Lower leg skin (tissue), 3 donors: ENCODE results near the gene MXI1.

Source experiments
- POLR2A ChIP-seq, 2 donors: fragments of 450-650 bp; IDR thresholded peaks; one replicate each; pipeline ENCODE4 v1.6.1; 2016 to 2017; ENCODE audit warnings: antibody characterized with exemption in 2 of 2, mild to moderate bottlenecking in 1 of 2, moderate library complexity in 1 of 2
- TF ChIP-seq, protein P1 (sequence below), 3 donors: fragments of 450-650 bp; IDR thresholded peaks; one replicate each; pipeline ENCODE4 v1.5.1; 2016; ENCODE audit warnings: antibody characterized with exemption in 3 of 3, mild to moderate bottlenecking in 3 of 3, moderate library complexity in 2 of 3

DNA sequence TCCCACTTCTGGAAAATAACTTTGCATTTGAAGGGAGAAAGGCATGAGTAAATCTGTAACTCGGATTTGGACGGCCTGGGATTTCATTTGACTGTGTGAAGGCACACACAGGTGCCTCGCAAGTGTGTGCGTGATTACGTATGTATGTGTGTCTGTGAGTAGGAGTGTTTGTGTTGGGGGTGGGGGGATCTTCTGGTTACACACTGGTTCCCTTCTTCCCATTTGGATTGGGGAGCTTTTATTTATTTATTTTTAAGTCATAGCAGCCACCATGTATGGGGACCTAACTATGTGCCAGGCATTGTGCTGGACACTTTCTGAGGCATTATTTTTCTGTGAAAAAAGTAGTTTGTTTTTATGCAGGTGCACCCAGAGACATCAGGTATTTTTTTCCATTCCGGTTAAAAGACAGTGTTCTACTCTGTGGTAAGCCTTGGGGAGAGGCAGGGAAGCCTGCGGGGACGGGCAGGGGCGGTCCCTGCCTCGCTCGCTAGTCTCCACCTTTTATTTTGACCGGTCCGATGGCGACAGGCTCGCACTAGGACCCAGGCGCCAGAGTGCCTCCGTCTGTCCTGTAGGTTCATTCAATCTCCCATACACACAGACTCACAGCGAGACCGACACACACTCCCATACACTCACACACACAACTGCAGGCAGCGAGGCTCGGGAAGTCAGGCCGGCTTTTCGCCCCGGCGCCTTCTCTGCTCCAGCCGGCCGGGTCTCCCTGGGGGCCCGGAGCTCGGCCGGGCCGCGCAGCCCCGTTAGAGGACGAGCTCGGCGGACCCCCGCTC is at the start of gene MXI1:
- TF ChIP-seq, protein P1, sequence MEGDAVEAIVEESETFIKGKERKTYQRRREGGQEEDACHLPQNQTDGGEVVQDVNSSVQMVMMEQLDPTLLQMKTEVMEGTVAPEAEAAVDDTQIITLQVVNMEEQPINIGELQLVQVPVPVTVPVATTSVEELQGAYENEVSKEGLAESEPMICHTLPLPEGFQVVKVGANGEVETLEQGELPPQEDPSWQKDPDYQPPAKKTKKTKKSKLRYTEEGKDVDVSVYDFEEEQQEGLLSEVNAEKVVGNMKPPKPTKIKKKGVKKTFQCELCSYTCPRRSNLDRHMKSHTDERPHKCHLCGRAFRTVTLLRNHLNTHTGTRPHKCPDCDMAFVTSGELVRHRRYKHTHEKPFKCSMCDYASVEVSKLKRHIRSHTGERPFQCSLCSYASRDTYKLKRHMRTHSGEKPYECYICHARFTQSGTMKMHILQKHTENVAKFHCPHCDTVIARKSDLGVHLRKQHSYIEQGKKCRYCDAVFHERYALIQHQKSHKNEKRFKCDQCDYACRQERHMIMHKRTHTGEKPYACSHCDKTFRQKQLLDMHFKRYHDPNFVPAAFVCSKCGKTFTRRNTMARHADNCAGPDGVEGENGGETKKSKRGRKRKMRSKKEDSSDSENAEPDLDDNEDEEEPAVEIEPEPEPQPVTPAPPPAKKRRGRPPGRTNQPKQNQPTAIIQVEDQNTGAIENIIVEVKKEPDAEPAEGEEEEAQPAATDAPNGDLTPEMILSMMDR (IDR thresholded peaks at IDR 0.05): no peak
- no peak for TF ChIP-seq POLR2A (IDR thresholded peaks at IDR 0.05)
